ENCODE data around the gene B9D1. TPM values are rescaled to one million over a fixed set of nuclear protein-coding genes. Genes with fewer than 3 reads are reported as not detected.

B9D1 gene
- total and polyA plus RNA-seq, 8 donors = 10.9 to 22.8 (median 16.8) TPM; not detected in 2

- Histone ChIP-seq H3K36me3 (peaks cover 0 to 19% (median 13%) of the 10 kb centered on the region in 4 donors), H3K4me1 (peaks cover 14 to 64% (median 30%) of the 10 kb centered on the region in 4 donors), H3K9me3 (no peaks in the 10 kb centered on the region), H3K27me3 (no peaks in the 10 kb centered on the region), H3K27ac (peak overlapping the region in 1 of 5 donors; percentile 50), H3K4me3 (no peak overlapping the region)
- no peak for DNase-seq
- 93 to 99% (median 95%) methylated on average over 5 of the region's 5 CpGs for WGBS, 5 donors
- TF ChIP-seq POLR2AphosphoS5 (IDR thresholded peaks at IDR 0.05) (no peak), POLR2A (IDR thresholded peaks at IDR 0.05) (no peak), CTCF (IDR thresholded peaks at IDR 0.05) (no peak), EP300 (IDR thresholded peaks at IDR 0.05) (no peak)
- intact Hi-C loops (cut with DNase I; ENCODE audit: low total_unique reads) = no loop called here
Observed at GRCh38 chr17:19305761-19306159, 56.8 kb downstream of the B9D1 start.

- Histone ChIP-seq H3K27me3 (no peaks in the 10 kb centered on the region), H3K36me3 (peaks cover 0 to 19% (median 13%) of the 10 kb centered on the region in 4 donors), H3K9me3 (no peaks in the 10 kb centered on the region), H3K4me1 (peaks cover 14 to 64% (median 30%) of the 10 kb centered on the region in 4 donors), H3K4me3 (no peak overlapping the region), H3K27ac (peak overlapping the region in 1 of 5 donors; percentile 50)
- intact Hi-C loops (cut with DNase I; ENCODE audit: low total_unique reads) = no loop called here
- DNase-seq = no peak
- TF ChIP-seq POLR2AphosphoS5 (IDR thresholded peaks at IDR 0.05) = no peak
- TF ChIP-seq CTCF (IDR thresholded peaks at IDR 0.05) = no peak
- TF ChIP-seq POLR2A (IDR thresholded peaks at IDR 0.05) = no peak
- TF ChIP-seq EP300 (IDR thresholded peaks at IDR 0.05) = no peak
- WGBS, 5 donors = 81 to 89% (median 84%) methylated on average over 5 of the region's 5 CpGs
Observed at GRCh38 chr17:19305256-19305655, 57.3 kb downstream of the B9D1 start.

- intact Hi-C loops (cut with DNase I; ENCODE audit: low total_unique reads) = no loop called here
- WGBS, 5 donors = 88 to 97% (median 92%) methylated on average over 5 of the region's 5 CpGs
- H3K9me3 ChIP-seq = no peaks in the 10 kb centered on the region
- H3K36me3 ChIP-seq = peaks cover 0 to 14% (median 8%) of the 10 kb centered on the region in 4 donors
- H3K27ac ChIP-seq = peak overlapping the region in 2 of 5 donors; percentile 40 to 49
- no peaks in the 10 kb centered on the region for H3K27me3 ChIP-seq
- H3K4me3 ChIP-seq = no peak overlapping the region
- DNase-seq = no peak
- peaks cover 14 to 67% (median 31%) of the 10 kb centered on the region in 4 donors for H3K4me1 ChIP-seq
- TF ChIP-seq CTCF (IDR thresholded peaks at IDR 0.05) = no peak
- no peak for TF ChIP-seq EP300 (IDR thresholded peaks at IDR 0.05)
- TF ChIP-seq POLR2A (IDR thresholded peaks at IDR 0.05) = no peak
- TF ChIP-seq POLR2AphosphoS5 (IDR thresholded peaks at IDR 0.05) = no peak
Observed at GRCh38 chr17:19304751-19305150, 57.8 kb downstream of the B9D1 start.

GRCh38 chr17:19304209-19304608, 58.3 kb downstream of the B9D1 start:
- Histone ChIP-seq H3K27me3 (no peaks in the 10 kb centered on the region), H3K4me1 (peaks cover 14 to 72% (median 34%) of the 10 kb centered on the region in 4 donors), H3K9me3 (no peaks in the 10 kb centered on the region), H3K36me3 (peaks cover 0 to 12% (median 6%) of the 10 kb centered on the region in 4 donors), H3K4me3 (no peak overlapping the region), H3K27ac (peak overlapping the region in 3 of 5 donors; percentile 7 to 49 (median 40))
- peak; percentile 53 to 80 for DNase-seq
- WGBS, 5 donors = 64 to 79% (median 70%) methylated on average over 7 of the region's 7 CpGs
- intact Hi-C loops (cut with DNase I; ENCODE audit: low total_unique reads) = no loop called here
- TF ChIP-seq POLR2AphosphoS5 (IDR thresholded peaks at IDR 0.05) = peak in 1 of 3 donors; percentile 26
- no peak for TF ChIP-seq POLR2A (IDR thresholded peaks at IDR 0.05)
- TF ChIP-seq EP300 (IDR thresholded peaks at IDR 0.05) = no peak
- no peak for TF ChIP-seq CTCF (IDR thresholded peaks at IDR 0.05)

Measured in stomach (tissue), 9 donors.